Activated CD4-positive, CD25-positive, alpha-beta regulatory T cell treated with anti-CD3 and anti-CD28 coated beads, Interleukin-2, amount 50 U/mL, for 24 hours (primary cell): ENCODE results near the gene RAB11FIP4.
"Not testable (repeated sequence)": the region's sequence is repeated elsewhere in the genome, so short reads cannot be mapped to it uniquely, and the experiment has no call there.

Source experiments
- ATAC-seq, 2 donors: fragments of 150-1000 bp; cut with Tn5 transposase; one replicate each; pipeline ENCODE4 v1.10.0; 2021; ENCODE audit warnings: mild to moderate bottlenecking in 1 of 2, moderate library complexity in 1 of 2

Gene RAB11FIP4, protein sequence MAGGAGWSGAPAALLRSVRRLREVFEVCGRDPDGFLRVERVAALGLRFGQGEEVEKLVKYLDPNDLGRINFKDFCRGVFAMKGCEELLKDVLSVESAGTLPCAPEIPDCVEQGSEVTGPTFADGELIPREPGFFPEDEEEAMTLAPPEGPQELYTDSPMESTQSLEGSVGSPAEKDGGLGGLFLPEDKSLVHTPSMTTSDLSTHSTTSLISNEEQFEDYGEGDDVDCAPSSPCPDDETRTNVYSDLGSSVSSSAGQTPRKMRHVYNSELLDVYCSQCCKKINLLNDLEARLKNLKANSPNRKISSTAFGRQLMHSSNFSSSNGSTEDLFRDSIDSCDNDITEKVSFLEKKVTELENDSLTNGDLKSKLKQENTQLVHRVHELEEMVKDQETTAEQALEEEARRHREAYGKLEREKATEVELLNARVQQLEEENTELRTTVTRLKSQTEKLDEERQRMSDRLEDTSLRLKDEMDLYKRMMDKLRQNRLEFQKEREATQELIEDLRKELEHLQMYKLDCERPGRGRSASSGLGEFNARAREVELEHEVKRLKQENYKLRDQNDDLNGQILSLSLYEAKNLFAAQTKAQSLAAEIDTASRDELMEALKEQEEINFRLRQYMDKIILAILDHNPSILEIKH

DNA sequence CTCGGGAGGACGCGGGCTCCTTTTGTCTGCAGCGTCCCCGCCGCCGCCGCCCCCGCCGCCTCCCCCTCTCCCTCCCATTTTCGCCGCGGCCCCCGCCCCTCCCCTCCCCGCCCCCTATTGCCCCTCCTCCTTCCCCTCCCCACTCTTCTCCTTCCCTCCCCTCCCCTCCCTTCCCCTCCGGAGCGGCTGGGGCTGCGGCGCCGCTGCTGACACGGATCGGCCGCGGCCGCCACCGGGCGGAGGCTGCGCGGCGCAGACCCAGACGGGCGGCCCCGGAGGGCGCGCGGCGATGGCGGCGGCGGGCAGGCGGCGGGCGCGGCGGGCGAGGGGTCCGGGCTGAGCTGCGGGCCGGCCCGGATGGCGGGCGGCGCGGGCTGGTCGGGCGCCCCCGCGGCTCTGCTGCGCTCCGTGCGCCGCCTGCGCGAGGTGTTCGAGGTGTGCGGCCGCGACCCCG is at the start of gene RAB11FIP4:
Gene RAB11FIP4, plus strand, starts transcription at position 180 of the 454 bp plus-strand sequence. Its CDS starts 178 bp downstream, at position 358.
- ATAC-seq = peak; percentile 40 to 61

DNA sequence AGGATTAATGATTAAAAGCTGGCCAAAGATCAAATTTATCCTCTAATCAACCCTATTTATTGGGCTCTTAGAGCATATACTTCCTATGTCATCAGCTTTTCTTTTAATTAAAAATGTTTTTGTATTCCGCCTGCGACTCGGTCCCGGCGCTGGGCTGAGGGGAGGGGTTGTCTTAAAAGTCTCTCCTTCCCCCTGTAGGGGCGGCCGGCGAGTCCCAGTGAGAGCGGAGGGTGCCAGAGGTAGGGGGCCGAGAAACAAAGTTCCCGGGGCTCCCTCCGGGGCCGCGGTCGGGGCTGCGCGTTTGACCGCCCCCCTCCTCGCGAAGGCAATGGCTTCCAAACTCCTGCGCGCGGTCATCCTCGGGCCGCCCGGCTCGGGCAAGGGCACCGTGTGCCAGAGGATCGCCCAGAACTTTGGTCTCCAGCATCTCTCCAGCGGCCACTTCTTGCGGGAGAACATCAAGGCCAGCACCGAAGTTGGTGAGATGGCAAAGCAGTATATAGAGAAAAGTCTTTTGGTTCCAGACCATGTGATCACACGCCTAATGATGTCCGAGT is 46.2 kb upstream of the RAB11FIP4 start:
- not testable (repeated sequence) for ATAC-seq

DNA sequence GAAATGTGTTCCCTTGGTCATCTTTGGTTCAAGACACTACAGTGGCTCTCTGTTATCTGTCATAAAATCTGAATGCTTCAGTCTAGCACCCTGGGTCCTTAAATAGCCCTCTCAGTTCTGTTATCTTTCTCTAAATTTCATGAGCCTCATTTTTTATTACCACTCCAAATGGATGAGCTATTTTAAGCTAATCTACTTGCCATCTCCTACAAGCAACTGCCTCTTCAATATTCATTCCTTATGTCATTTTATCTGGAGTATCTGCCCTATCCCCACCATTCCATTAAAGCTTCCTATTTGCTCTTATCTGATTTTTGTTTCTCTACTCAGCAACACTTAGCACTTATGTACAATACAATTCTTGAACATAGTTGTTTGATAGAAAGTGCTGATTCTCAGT is 42.0 kb upstream of the RAB11FIP4 start:
- no peak for ATAC-seq

DNA sequence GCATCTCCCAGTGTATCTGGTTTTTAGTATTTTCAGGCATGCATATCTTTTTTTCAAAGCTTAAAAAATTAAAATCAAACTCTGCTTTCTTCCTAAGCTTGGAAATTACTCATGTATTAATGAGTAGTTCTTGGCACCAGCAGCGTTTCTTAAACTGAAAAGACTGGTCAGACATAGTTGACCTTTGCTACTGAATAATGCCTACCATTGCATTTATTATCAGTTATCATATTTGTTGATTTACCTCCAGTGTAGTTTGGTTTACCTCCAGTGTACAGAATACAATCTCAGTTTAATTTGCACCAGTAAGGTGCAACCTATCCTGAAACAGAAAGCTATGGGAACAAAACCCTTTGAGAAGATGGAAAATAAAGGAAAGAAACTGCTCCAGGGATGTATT is 35.5 kb upstream of the RAB11FIP4 start:
- ATAC-seq = no peak

DNA sequence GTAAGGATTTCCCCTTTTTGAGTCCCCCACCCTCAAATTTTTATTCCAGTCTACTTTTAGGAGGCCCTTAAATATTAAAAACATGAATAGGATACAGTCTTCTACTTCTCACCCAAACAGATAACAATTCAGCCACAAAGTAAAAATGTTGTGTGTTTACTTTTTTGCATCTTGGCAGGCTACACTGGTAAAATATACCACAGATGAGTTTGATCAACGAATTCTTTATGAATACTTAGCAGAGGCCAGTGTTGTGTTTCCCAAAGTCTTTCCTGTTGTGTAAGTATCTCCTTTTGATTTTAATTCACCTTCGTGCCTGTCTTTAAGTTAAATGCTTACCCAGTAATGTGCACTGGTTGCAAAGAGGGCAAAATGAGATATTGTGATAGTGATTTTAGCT is 34.4 kb upstream of the RAB11FIP4 start:
- ATAC-seq = no peak

DNA sequence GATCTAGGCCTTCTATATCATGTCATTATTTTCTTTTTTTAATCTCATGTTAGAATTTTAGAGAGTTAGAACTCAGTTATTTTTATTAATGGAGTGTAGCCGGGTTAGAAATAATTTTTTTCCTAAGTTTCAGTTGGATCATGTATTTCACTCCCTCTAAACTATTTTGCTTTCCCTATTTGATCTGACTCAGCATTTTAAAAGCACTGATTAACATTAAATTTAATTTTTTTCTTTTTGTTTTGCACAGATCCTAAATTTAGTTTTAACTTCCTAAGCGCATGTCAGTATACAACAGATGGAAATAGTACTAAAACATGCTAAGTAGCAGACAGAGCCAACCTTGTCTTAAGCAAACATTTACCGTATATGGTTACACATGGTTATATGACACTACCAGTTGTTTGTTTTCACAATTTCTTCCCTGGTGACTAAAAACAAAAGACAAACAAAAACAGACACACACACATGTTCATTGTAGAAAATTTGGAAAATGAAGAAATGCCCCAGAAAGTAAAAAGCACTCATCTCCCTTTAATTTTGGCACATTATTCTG is 33.6 kb upstream of the RAB11FIP4 start:
- no peak for ATAC-seq

DNA sequence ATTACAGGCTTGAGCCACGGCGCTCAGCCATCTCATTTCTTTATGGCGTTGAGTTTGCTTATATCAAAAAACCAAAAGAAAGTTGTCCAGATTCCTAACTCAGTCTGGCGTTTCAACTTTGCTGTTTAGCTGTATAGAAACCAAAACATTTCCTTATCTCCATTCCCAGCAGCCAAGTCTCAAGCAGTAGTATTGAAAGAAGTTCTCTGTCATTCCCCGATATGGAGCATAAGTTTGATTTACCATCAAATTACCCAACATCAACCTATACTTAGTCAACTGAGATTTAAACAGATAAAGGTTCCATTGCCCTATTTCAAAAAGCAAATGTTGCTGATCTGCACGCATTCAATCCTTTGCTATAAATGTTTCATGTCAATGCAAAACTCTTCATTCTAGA is 27.5 kb upstream of the RAB11FIP4 start:
- ATAC-seq = no peak

DNA sequence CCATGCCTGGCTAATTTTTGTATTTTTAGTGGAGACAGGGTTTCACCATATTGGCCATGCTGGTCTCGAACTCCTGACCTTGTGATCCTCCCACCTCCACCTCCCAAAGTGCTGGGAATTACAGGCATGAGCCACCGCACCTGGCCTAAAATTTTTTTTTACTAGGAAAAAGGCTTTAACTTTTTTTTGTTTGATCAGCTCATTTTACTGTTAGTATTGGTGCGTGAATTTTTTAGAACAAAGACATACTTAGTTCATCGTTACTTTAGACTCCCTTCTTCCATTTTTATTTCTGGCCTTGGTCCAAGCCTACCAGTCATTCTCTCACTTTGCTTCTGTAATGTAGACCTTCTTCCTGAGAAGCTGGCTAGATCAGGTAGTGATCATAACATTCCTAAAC is 25.4 kb upstream of the RAB11FIP4 start:
- ATAC-seq = no peak

DNA sequence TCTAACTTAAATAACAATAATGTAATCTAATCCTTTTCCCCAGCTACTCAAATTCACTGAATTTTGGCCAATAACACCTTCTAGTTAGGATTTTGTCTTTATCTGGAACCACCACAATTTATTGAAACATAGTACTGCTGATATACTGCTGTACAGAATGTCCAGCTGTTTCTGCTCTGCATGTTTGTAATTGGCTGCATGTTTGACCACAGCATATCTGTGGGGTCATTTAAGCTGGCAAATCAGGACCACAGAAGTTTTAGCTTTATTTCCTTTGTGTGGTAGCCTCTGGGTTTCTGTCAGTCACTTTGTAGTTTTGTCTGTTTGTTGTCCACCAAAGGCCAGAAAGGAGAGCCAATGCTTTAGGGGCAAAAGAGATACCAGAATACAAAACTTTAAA is 22.2 kb upstream of the RAB11FIP4 start:
- ATAC-seq = no peak

DNA sequence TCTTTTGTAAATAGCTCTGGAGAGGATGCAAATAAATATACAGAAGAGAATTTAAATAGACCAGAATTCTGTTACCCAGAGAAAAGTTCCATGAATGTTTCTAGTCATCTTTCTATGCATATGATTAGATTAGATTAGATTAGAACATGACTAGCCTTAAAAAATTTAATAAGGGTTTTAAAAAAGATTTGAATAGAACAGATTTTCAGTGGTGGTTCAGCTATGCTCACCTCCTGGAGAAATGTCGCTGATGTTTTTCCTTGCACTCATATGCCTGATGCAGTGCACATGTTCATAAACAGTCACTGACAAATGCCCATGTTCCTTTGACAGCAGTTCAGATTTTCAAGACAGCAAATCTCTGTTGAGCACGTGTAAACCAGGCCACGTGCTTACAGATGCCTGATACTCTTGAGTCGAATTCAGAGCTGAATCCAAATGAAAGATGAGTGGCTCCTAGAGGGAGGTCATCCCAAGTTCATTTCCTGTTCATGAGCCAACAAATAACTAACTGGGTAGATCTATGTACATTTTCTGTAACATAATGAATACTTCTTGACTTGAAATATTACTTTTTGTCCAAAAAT is 19.9 kb upstream of the RAB11FIP4 start:
- no peak for ATAC-seq

DNA sequence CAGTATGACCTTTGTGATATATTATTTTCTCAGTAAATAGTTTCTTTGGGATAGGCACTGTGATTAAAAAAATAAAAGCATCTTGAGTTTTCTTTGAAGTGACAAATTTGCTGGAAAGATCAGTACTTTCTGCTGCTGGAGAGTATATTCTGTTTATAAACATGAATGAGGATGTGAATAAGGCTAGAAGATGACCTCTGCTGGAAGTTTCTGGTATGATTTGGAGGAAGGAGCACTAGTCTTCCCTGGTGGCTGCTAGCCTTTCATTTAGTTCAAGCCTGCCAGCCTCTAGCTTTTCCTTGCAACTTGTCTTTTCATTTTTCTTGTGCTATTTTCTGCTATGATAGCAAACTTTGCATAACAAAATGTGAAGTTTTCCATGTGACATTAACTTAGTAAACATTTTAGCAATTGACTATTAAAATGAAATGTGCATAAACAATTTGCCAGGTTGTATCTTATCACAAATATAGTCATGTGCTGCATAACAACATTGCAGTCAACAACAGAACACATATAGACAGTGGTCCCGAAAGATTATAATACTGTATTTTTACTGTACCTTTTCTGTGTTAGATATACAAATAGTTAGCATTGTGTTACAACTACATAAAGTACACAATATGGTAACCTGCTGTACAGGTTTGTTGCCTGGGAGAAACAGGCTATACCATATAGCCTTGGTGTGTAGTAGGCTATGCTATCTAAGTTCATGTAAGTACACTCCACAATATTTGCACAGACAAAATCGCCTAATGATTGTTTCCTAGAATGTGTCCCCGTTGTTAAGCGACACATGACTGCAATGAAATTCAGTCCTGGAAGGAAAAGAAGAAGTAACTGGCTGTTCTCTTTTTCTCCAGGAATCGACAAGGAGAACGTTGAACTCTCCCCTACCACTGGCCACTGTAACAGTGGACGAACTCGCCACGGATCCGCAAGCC is 18.1 kb upstream of the RAB11FIP4 start:
- peak; percentile 59 to 63 for ATAC-seq

DNA sequence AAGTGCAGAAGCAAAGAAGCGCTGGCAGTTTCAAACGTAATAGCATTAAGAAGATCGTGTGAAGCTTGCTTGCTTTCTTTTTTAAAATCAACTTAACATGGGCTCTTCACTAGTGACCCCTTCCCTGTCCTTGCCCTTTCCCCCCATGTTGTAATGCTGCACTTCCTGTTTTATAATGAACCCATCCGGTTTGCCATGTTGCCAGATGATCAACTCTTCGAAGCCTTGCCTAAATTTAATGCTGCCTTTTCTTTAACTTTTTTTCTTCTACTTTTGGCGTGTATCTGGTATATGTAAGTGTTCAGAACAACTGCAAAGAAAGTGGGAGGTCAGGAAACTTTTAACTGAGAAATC is 17.4 kb upstream of the RAB11FIP4 start:
- ATAC-seq = no peak

DNA sequence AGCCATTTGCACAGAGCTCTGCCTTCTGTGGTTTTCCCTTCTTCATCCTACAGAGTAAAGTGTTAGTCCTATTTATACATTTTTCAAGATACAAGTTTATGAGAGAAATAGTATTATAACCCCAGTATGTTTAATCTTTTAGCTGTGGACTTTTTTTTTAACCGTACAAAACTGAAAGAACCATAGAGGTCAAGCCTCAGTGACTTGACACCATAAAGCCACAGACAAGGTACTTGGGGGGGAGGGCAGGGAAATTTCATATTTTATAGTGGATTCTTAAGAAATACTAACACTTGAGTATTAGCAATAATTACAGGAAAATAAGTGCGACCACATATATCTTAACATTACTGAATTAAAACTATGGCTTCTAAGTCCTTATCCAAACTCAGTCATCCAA is 17.0 kb upstream of the RAB11FIP4 start:
- no peak for ATAC-seq

DNA sequence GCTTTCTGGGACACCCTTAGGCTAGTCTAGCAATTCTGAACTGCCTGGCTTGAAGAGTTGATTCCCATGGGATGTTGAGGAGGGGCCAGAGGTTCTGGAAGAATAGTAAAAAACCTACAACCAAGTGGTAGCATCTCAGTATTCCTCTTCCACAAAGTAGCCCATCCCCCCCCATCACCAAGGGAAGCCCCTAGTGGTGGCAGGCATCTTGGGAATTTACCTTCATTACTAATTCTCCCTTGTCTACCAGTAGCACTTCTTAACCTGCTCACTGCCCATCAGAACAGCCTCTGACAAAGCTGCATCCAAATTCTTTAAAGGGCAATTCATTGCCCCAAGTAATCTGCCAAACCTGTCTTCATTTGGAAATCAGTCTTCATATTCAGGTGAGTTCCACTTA is 12.8 kb upstream of the RAB11FIP4 start:
- no peak for ATAC-seq

DNA sequence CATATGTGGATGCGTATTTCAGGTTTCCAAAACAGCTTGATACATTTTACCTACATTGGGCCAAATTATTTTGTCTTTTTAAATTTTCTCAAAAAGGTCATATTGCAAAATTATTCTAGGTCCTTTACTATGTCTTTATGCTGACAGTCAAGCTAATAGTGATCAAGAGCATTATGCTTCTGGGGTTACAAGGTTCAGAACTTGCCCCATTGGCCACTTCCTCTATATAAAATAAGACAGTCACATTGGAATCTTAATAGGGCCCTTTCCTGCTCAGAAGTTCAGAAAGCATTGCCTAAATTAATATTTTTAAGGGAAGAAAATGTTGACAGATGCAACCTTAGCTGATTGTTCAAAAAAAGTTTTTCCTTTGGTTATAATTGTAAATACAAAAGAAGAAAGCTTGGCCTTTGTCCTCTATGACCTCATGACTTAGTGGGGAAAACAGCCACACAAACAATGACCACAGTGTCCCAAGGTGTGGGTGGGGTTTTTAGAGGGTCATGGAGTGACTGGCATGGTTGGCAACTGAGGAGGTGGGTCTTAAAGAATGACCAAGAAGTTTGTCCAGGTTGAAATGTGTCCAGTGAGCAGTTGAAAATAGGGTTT is 11.8 kb upstream of the RAB11FIP4 start:
- ATAC-seq = no peak

DNA sequence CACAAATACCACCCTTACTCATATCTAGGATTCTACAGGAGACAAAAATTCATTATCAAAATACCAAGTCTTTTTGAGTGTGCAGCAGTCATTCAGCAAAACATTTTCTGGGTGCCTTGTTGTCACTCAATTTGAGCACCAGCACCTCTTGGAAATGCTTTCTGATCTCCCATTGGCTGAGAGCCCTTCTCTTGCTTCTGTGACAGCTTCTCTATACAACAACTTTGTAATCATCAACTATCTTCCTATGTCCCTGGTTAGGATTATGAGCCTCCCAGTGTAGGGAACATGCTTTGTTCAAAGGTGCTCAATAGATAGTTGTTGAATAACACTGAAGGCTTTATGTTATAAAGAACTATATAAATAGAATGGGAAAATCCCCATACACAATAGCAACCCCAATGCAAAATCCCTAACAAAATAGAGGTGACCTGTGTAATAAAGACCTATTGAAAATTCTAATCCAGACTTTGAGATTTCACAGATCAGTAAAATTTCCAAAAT is 10.3 kb upstream of the RAB11FIP4 start:
- no peak for ATAC-seq

DNA sequence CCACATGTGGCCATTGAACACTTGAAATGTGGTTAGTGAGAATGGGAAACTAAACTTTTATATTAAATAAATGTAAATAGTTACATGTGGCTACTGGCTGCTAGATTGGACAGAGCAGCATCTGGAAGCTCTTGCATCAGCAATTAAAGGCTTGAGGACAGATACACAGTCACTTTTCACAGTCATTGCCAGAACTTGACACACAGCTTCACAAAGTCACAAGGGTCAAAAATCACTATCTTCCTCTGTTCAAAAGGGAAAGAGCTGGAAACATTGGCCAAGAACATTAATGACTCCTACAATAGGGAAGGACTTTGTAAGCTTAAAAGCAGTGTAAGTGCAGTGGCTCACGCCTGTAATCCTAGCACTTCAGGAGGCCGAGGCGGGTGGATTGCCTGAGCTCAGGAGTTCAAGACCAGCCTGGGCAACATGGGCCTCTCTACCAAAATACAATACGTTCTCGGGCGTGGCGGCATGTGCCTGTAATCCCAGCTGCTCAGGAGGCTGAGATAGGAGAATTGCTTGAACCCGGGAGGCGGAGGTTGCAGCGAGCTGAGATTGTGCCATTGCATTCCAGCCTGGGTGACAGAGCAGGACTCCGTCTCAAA is 8.7 kb upstream of the RAB11FIP4 start:
- ATAC-seq = not testable (repeated sequence)

DNA sequence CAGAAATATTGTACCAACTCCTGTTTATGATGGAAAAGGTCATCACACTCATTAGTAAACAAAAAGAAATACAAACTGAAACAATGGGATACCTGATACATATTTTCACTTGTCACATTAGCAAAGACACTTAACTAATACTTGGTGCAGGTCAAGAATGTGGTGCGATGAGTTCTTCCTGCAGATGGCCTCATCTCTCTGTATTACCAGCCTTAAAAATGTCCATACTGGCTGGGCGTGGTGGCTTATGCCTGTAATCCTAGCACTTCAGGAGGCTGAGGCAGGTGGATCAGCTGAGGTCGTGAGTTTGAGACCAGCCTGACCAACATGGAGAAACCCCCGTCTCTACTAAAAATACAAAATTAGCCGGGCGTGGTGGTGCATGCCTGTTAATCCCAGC is 8.0 kb upstream of the RAB11FIP4 start:
- not testable (repeated sequence) for ATAC-seq

DNA sequence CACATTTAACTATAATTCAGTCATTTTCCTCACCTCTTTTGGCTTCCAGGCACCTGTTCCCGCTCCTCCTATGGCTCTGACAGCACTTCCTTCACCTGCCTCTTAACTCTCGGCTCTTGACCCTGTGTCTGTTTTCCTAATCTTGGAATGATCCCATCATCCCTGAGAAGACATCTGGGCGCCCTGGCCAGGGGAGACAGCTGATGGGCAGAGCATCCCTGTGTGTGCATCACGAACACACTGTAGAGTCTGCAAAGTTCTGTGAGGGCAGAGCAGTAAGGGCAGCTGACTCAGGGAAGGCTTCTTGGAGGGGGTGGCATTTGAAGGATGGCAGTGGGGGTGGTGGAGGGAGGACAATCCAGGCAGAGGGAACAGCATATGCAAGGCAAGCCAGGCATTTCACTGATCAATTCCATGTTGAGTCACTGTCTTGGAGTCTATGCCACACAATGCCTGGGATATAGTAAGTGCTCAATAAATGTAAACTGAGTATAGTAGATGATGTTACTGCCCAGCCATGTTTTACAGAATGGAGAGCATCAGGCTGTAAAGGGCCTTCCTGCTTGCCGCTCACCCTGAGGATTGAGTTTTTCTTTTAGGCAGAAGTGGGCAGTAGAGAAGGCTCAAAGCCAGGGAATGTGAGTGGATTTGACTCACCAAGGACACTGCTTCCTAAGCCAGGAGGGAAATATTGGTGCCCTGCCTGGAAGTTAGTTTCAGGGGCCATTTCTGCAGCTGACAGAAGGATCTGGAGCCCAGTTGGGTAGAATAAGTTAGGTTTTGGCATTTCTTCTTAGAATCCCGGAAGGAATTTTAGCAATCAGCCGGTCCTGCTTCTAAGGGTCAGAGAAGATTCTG is 5.8 kb upstream of the RAB11FIP4 start:
- no peak for ATAC-seq

DNA sequence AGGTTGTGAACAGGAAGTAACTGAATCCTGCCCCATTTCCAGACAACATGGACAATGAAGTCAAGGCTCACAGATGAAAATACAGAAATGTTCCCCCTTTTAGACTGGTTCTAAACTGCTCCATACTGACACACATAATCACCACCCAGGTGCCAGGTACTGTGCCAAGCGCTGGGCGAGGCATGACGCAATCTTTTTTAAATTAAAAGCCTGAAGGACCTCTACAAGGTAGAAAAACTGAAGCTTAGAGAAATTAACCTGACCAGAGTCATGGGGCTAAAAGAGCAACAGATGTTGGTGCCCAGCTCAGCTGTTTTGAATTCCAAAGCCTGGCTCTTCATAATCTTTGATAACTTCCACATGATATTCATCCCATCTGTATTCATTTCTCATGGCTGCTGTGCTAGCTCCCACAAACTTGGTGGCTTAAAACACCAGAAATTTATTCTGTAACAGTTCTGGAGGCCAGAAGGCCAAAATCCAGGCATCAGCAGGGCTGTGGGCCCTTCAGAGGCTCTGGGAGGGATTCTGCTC is 4.9 kb upstream of the RAB11FIP4 start:
- no peak for ATAC-seq
